SH-SY5Y (cell line): ENCODE results near the gene CAB39L.

Experiments
- GATA2 ChIP-seq: IDR thresholded peaks from 2 replicates; pipeline ENCODE4 v1.6.1; 2011; ENCODE audit warnings: mild to moderate bottlenecking, low read depth, low read length
- GATA3 ChIP-seq: IDR thresholded peaks from 2 replicates; pipeline ENCODE4 v1.6.1; 2011; ENCODE audit warnings: low read depth, mild to moderate bottlenecking, low read length, moderate library complexity

DNA sequence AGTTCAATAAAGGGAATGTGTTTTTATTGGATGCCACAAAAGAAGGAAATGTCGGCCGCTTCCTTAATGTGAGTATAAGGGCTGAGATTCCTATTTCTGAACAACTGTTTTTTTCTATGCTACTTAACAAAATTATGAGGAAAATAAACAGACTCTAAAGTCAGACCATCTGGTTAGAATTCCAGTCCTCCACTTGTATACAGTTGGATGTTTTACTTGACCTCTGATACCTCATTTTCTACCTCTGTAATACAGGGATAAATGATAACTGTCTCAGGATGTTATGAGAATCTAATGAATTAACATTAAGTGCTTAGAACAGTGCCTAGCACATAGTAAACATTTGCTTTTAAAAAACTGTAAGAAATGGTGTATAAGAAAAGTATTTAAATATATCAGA, 44.7 kb upstream of the CAB39L start:
- no peak for TF ChIP-seq GATA2
- TF ChIP-seq GATA3: no peak
